HepG2 (cell line): ENCODE measurements around the gene VASN. TPM values are rescaled to one million over a fixed set of nuclear protein-coding genes. Genes with fewer than 3 reads are reported as not detected.

Source experiments
- AHR ChIP-seq: IDR thresholded peaks from 2 replicates; pipeline ENCODE4 v1.6.1; 2018; ENCODE audit warnings: missing genetic modification reagents, missing compliant biosample characterization
- CREB1 ChIP-seq, 2 experiments: fragments of 450-650 bp in 1 of 2; IDR thresholded peaks; 2 replicates each; pipeline ENCODE4 v1.6.1; 2016 to 2017; ENCODE audit warnings: control low read depth in 1 of 2, mild to moderate bottlenecking in 1 of 2, missing compliant biosample characterization in 1 of 2, missing genetic modification characterization in 1 of 2
- HIVEP1 ChIP-seq: sonication (generic); formaldehyde crosslinking; IDR thresholded peaks from 2 replicates; pipeline ENCODE4 v1.4.0; 2020; ENCODE audit warnings: mild to moderate bottlenecking, missing genetic modification reagents
- MBD4 ChIP-seq: IDR thresholded peaks from 2 replicates; pipeline ENCODE4 v1.6.1; 2012; ENCODE audit warnings: low read length, inconsistent platforms, borderline replicate concordance
- MIXL1 ChIP-seq: IDR thresholded peaks from 2 replicates; pipeline ENCODE4 v1.6.1; 2016
- MYC ChIP-seq: sonication (generic); formaldehyde crosslinking; IDR thresholded peaks from 2 replicates; pipeline ENCODE4 v1.9.0; 2021; ENCODE audit warnings: missing genetic modification reagents, borderline replicate concordance
- NR2F1 ChIP-seq, 2 experiments: fragments of 450-650 bp in 1 of 2; formaldehyde crosslinking in 1 of 2; IDR thresholded peaks; 2 replicates each; pipeline versions ENCODE4 v1.5.0 to v1.6.1; 2016 to 2020; ENCODE audit warnings: mild to moderate bottlenecking in 1 of 2, missing compliant biosample characterization in 1 of 2, missing genetic modification reagents in 1 of 2, moderate library complexity in 1 of 2
- SNAPC2 ChIP-seq: sonication (generic); formaldehyde crosslinking; IDR thresholded peaks from 2 replicates; pipeline ENCODE4 v1.8.1; 2022; ENCODE audit warnings: mild to moderate bottlenecking, missing genetic modification reagents
- TMF1 ChIP-seq: sonication (generic); formaldehyde crosslinking; IDR thresholded peaks from 2 replicates; pipeline ENCODE4 v1.8.1; 2022; ENCODE audit warnings: low read depth, missing genetic modification reagents
- ZBTB8A ChIP-seq: sonication (generic); formaldehyde crosslinking; IDR thresholded peaks from 2 replicates; pipeline ENCODE4 v1.4.0; 2020; ENCODE audit warnings: mild to moderate bottlenecking, low read depth, missing genetic modification reagents, borderline replicate concordance
- ZFP82 ChIP-seq: sonication (generic); formaldehyde crosslinking; IDR thresholded peaks from 2 replicates; pipeline ENCODE4 v1.5.1; 2020; ENCODE audit warnings: mild to moderate bottlenecking, missing genetic modification reagents, borderline replicate concordance
- ZFP90 ChIP-seq: sonication (generic); formaldehyde crosslinking; IDR thresholded peaks from 2 replicates; pipeline ENCODE4 v1.8.0; 2022; ENCODE audit warnings: missing genetic modification reagents, mild to moderate bottlenecking, inconsistent platforms, borderline replicate concordance
- ZNF883 ChIP-seq: sonication (generic); formaldehyde crosslinking; IDR thresholded peaks from 2 replicates; pipeline ENCODE4 v1.5.1; 2020; ENCODE audit warnings: mild to moderate bottlenecking, missing genetic modification reagents; ENCODE audit errors: not compliant biosample characterization
- polyA plus RNA-seq, 8 experiments: library from polyadenylated mRNA; depleted of rRNA in 3 of 8; stranded (reverse) in 7 of 8; unstranded in 1 of 8; fragments of >200 nt; fragmentation: Illumina TruSeq in 4 of 8; extraction: Trizol in 4 of 8; gene quantifications; 2 replicates each; pipeline versions ENCODE4 v1.2.1 to v1.2.3, GENCODE V29; 2011 to 2016; ENCODE audit warnings: low read depth in 4 of 8, missing spikeins in 1 of 8, mixed read lengths in 1 of 8; ENCODE audit not compliant: insufficient read depth in 1 of 8
- total RNA-seq, 5 experiments: library from RNA; depleted of rRNA; stranded (reverse); fragments of >200 nt; fragmentation: Illumina TruSeq; extraction: Trizol; gene quantifications; 2 replicates each; pipeline ENCODE4 v1.2.3, GENCODE V29; 2016; ENCODE audit warnings: low read depth in 1 of 5
- TF ChIP-seq, protein P1 (sequence below): sonication (generic); formaldehyde crosslinking; IDR thresholded peaks from 2 replicates; pipeline ENCODE4 v1.5.1; 2020; ENCODE audit warnings: mild to moderate bottlenecking, missing genetic modification reagents, borderline replicate concordance
- TF ChIP-seq, protein P2 (sequence below): IDR thresholded peaks from 2 replicates; pipeline ENCODE4 v1.6.1; 2012; ENCODE audit warnings: inconsistent platforms
- TF ChIP-seq, protein P3 (sequence below): sonication (generic); formaldehyde crosslinking; IDR thresholded peaks from 2 replicates; pipeline ENCODE4 v1.4.0; 2020; ENCODE audit warnings: missing genetic modification reagents
- TF ChIP-seq, protein P4 (sequence below): sonication (generic); formaldehyde crosslinking; IDR thresholded peaks from 2 replicates; pipeline ENCODE4 v1.4.0; 2020; ENCODE audit warnings: missing genetic modification reagents, borderline replicate concordance
- TF ChIP-seq, protein P5 (sequence below): sonication (generic); formaldehyde crosslinking; IDR thresholded peaks from 2 replicates; pipeline ENCODE4 v1.8.0; 2022; ENCODE audit warnings: low read depth, missing genetic modification reagents
- TF ChIP-seq, protein P6 (sequence below): sonication (generic); formaldehyde crosslinking; IDR thresholded peaks from 2 replicates; pipeline ENCODE4 v1.8.1; 2023; ENCODE audit warnings: missing genetic modification reagents, mild to moderate bottlenecking, borderline replicate concordance

Gene VASN
- total and polyA plus RNA-seq, 2 of the 13 experiments (the other 11 are each of a cell fraction or from before 2014, with no cell fraction given), result 8.4 to 18.2 TPM

DNA sequence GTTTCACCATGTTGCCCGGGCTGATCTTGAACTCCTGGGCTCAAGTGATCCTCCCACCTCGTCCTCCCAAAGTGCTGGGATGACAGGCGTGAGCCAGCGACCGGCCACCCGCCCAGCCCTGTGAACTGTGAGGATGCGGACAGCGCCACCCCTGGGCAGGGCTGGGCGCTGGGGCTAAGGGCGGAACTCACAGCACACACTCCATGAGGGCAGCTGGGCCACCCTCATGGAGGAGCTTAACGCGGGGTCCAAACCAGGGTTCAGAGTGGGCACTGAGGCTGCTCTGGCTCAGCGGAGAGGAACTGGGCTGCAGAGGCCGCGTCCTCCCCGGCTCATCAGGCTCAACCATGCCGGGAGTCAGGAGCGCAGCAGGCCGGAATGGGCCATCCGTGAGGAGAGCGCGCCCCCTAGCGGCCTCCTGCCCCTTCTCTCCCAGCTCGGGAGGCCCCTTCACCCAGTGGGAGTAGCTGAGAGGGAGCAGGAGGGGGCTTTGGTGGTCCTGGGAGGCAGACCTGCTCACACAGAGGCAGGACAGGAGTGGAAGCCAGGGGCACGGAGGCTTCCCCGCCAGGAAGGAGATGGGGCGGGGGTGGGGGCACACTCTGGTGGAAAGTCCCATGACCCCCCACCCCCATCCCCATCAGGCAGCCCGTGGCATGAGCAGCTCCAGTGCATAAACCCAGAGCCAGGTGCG is 30.9 kb downstream of the VASN start (continued):
- TF ChIP-seq ZFP90 (peak; percentile 83), MYC (CRISPR knock-in tag) (peak; percentile 47; the same call in 1 of the 2 replicates), TMF1 (no peak), ZFP82 (CRISPR knock-in tag) (no peak), MBD4 (no peak), AHR (CRISPR knock-in tag) (0 out of 2 replicates have a peak, but pooled peaks have one; percentile 45), HIVEP1 (CRISPR knock-in tag) (peak; percentile 41; the same call in 1 of the 2 replicates), ZNF883 (CRISPR knock-in tag) (peak; percentile 40), MIXL1 (CRISPR knock-in tag) (0 out of 2 replicates have a peak, but pooled peaks have one; percentile 18), SNAPC2 (CRISPR knock-in tag) (no peak), CREB1 (IDR thresholded peaks at IDR 0.05) (no peak), CREB1 (CRISPR knock-in tag; IDR thresholded peaks at IDR 0.05) (no peak), ZBTB8A (CRISPR knock-in tag) (no peak), NR2F1 (CRISPR knock-in tag; IDR thresholded peaks at IDR 0.05) (no peak)
- TF ChIP-seq, protein P1, sequence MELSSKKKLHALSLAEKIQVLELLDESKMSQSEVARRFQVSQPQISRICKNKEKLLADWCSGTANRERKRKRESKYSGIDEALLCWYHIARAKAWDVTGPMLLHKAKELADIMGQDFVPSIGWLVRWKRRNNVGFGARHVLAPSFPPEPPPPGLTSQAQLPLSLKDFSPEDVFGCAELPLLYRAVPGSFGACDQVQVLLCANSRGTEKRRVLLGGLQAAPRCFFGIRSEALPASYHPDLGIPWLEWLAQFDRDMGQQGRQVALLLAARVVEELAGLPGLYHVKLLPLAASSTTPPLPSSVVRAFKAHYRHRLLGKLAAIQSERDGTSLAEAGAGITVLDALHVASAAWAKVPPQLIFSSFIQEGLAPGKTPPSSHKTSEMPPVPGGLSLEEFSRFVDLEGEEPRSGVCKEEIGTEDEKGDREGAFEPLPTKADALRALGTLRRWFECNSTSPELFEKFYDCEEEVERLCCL (CRISPR knock-in tag), result no peak
- TF ChIP-seq, protein P2, sequence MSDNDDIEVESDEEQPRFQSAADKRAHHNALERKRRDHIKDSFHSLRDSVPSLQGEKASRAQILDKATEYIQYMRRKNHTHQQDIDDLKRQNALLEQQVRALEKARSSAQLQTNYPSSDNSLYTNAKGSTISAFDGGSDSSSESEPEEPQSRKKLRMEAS, result no peak
- TF ChIP-seq, protein P3, sequence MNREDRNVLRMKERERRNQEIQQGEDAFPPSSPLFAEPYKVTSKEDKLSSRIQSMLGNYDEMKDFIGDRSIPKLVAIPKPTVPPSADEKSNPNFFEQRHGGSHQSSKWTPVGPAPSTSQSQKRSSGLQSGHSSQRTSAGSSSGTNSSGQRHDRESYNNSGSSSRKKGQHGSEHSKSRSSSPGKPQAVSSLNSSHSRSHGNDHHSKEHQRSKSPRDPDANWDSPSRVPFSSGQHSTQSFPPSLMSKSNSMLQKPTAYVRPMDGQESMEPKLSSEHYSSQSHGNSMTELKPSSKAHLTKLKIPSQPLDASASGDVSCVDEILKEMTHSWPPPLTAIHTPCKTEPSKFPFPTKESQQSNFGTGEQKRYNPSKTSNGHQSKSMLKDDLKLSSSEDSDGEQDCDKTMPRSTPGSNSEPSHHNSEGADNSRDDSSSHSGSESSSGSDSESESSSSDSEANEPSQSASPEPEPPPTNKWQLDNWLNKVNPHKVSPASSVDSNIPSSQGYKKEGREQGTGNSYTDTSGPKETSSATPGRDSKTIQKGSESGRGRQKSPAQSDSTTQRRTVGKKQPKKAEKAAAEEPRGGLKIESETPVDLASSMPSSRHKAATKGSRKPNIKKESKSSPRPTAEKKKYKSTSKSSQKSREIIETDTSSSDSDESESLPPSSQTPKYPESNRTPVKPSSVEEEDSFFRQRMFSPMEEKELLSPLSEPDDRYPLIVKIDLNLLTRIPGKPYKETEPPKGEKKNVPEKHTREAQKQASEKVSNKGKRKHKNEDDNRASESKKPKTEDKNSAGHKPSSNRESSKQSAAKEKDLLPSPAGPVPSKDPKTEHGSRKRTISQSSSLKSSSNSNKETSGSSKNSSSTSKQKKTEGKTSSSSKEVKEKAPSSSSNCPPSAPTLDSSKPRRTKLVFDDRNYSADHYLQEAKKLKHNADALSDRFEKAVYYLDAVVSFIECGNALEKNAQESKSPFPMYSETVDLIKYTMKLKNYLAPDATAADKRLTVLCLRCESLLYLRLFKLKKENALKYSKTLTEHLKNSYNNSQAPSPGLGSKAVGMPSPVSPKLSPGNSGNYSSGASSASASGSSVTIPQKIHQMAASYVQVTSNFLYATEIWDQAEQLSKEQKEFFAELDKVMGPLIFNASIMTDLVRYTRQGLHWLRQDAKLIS (CRISPR knock-in tag), result no peak
- TF ChIP-seq, protein P4, sequence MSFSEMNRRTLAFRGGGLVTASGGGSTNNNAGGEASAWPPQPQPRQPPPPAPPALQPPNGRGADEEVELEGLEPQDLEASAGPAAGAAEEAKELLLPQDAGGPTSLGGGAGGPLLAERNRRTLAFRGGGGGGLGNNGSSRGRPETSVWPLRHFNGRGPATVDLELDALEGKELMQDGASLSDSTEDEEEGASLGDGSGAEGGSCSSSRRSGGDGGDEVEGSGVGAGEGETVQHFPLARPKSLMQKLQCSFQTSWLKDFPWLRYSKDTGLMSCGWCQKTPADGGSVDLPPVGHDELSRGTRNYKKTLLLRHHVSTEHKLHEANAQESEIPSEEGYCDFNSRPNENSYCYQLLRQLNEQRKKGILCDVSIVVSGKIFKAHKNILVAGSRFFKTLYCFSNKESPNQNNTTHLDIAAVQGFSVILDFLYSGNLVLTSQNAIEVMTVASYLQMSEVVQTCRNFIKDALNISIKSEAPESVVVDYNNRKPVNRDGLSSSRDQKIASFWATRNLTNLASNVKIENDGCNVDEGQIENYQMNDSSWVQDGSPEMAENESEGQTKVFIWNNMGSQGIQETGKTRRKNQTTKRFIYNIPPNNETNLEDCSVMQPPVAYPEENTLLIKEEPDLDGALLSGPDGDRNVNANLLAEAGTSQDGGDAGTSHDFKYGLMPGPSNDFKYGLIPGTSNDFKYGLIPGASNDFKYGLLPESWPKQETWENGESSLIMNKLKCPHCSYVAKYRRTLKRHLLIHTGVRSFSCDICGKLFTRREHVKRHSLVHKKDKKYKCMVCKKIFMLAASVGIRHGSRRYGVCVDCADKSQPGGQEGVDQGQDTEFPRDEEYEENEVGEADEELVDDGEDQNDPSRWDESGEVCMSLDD (CRISPR knock-in tag), result no peak
- TF ChIP-seq, protein P5, sequence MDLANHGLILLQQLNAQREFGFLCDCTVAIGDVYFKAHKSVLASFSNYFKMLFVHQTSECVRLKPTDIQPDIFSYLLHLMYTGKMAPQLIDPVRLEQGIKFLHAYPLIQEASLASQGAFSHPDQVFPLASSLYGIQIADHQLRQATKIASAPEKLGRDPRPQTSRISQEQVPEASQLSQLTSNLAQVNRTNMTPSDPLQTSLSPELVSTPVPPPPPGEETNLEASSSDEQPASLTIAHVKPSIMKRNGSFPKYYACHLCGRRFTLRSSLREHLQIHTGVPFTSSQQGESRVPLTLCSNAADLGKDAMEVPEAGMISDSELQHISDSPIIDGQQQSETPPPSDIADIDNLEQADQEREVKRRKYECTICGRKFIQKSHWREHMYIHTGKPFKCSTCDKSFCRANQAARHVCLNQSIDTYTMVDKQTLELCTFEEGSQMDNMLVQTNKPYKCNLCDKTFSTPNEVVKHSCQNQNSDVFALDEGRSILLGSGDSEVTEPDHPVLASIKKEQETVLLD (CRISPR knock-in tag), result no peak
- TF ChIP-seq, protein P6, sequence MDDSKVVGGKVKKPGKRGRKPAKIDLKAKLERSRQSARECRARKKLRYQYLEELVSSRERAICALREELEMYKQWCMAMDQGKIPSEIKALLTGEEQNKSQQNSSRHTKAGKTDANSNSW (CRISPR knock-in tag), result no peak
